Measurements from ENCODE around the gene TECRL.

TECRL gene

DNA sequence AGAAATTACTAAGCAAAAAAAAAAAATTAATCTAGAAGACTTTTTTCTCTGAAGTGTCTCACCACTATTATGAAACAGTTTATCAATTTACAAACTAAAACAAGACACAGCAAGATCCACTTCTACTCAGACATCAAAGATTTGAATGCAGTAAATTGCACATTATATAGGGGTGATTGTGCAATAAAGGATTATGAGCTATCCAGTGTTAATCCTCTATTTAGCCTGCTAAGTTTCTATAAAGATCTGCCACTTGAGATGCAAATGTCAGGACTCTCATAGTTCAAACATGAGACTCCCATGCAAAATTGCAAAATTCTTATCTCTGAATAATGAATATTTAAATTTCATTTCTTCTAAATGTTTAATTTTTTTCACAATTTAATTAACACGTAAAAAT is 2.2 kb downstream of the TECRL start:
- TF ChIP-seq ZNF561 (tag by site-specific recombination; IDR thresholded peaks at IDR 0.05; ENCODE audit: borderline replicate concordance): no peak
- no peak overlapping the region for H3K4me3 ChIP-seq (ENCODE audit: low read depth, low read length)
- no peaks in the 10 kb centered on the region for H3K36me3 ChIP-seq (ENCODE audit: control insufficient read depth in 2 of 2, insufficient read depth in 1 of 2, low read length in 2 of 2)
- no peaks in the 10 kb centered on the region for H3K9me3 ChIP-seq (ENCODE audit: control insufficient read depth, insufficient read depth, low read depth, low read length)
- POLR2A ChIA-PET: no interaction called here
- H3K4me1 ChIP-seq (ENCODE audit: control insufficient read depth, insufficient read depth, low read length): no peaks in the 10 kb centered on the region
- CTCF ChIA-PET: no interaction called here
- H3K27ac ChIP-seq (ENCODE audit: extremely low read depth, low read depth, low read length): no peak overlapping the region

DNA sequence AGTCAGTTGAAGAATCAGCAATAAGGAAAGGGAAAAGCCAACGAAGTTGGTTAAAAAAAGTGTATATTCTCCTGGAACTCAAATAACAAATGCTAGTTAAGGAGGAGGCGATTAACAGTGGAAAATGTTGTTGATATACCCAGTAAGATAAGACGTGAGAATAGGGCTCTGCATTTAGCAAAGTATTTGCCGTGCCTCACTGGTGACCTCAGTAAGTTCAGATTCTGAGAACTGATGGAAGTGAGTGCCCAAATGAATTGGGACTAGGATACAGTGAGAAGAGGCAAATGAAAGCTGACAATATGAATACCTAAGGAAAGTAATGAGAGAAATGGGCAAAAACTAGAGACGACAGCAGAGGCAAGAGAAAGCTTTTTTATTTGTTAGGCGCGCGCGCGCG is 3.5 kb downstream of the TECRL start:
- H3K27ac ChIP-seq (ENCODE audit: extremely low read depth, low read depth, low read length): no peak overlapping the region
- H3K36me3 ChIP-seq (ENCODE audit: control insufficient read depth in 2 of 2, insufficient read depth in 1 of 2, low read length in 2 of 2): no peaks in the 10 kb centered on the region
- TF ChIP-seq, protein P1, sequence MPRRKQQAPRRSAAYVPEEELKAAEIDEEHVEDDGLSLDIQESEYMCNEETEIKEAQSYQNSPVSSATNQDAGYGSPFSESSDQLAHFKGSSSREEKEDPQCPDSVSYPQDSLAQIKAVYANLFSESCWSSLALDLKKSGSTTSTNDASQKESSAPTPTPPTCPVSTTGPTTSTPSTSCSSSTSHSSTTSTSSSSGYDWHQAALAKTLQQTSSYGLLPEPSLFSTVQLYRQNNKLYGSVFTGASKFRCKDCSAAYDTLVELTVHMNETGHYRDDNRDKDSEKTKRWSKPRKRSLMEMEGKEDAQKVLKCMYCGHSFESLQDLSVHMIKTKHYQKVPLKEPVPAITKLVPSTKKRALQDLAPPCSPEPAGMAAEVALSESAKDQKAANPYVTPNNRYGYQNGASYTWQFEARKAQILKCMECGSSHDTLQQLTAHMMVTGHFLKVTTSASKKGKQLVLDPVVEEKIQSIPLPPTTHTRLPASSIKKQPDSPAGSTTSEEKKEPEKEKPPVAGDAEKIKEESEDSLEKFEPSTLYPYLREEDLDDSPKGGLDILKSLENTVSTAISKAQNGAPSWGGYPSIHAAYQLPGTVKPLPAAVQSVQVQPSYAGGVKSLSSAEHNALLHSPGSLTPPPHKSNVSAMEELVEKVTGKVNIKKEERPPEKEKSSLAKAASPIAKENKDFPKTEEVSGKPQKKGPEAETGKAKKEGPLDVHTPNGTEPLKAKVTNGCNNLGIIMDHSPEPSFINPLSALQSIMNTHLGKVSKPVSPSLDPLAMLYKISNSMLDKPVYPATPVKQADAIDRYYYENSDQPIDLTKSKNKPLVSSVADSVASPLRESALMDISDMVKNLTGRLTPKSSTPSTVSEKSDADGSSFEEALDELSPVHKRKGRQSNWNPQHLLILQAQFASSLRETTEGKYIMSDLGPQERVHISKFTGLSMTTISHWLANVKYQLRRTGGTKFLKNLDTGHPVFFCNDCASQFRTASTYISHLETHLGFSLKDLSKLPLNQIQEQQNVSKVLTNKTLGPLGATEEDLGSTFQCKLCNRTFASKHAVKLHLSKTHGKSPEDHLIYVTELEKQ (tag by site-specific recombination; IDR thresholded peaks at IDR 0.05; ENCODE audit: borderline replicate concordance): no peak
- TF ChIP-seq ZNF140 (tag by site-specific recombination; IDR thresholded peaks at IDR 0.05): no peak
- TF ChIP-seq ZIC2 (tag by site-specific recombination; IDR thresholded peaks at IDR 0.05): no peak
- TF ChIP-seq SP7 (tag by site-specific recombination; IDR thresholded peaks at IDR 0.05): no peak
- TF ChIP-seq ZNF223 (tag by site-specific recombination; IDR thresholded peaks at IDR 0.05): no peak
- TF ChIP-seq GLIS2 (tag by site-specific recombination; IDR thresholded peaks at IDR 0.05): no peak
- TF ChIP-seq ZNF350 (tag by site-specific recombination; IDR thresholded peaks at IDR 0.05): no peak
- TF ChIP-seq, protein P2, sequence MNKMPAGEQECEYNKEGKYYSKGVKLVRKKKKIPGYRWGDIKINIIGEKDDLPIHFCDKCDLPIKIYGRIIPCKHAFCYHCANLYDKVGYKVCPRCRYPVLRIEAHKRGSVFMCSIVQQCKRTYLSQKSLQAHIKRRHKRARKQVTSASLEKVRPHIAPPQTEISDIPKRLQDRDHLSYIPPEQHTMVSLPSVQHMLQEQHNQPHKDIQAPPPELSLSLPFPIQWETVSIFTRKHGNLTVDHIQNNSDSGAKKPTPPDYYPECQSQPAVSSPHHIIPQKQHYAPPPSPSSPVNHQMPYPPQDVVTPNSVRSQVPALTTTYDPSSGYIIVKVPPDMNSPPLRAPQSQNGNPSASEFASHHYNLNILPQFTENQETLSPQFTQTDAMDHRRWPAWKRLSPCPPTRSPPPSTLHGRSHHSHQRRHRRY (tag by site-specific recombination; IDR thresholded peaks at IDR 0.05): no peak
- TF ChIP-seq, protein P3, sequence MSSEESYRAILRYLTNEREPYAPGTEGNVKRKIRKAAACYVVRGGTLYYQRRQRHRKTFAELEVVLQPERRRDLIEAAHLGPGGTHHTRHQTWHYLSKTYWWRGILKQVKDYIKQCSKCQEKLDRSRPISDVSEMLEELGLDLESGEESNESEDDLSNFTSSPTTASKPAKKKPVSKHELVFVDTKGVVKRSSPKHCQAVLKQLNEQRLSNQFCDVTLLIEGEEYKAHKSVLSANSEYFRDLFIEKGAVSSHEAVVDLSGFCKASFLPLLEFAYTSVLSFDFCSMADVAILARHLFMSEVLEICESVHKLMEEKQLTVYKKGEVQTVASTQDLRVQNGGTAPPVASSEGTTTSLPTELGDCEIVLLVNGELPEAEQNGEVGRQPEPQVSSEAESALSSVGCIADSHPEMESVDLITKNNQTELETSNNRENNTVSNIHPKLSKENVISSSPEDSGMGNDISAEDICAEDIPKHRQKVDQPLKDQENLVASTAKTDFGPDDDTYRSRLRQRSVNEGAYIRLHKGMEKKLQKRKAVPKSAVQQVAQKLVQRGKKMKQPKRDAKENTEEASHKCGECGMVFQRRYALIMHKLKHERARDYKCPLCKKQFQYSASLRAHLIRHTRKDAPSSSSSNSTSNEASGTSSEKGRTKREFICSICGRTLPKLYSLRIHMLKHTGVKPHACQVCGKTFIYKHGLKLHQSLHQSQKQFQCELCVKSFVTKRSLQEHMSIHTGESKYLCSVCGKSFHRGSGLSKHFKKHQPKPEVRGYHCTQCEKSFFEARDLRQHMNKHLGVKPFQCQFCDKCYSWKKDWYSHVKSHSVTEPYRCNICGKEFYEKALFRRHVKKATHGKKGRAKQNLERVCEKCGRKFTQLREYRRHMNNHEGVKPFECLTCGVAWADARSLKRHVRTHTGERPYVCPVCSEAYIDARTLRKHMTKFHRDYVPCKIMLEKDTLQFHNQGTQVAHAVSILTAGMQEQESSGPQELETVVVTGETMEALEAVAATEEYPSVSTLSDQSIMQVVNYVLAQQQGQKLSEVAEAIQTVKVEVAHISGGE (tag by site-specific recombination; conservative IDR thresholded peaks at IDR 0.05; ENCODE audit: low read depth): no peak
- no peak for TF ChIP-seq ZNF555 (tag by site-specific recombination; conservative IDR thresholded peaks at IDR 0.05)
- no peak for TF ChIP-seq OSR2 (tag by site-specific recombination; IDR thresholded peaks at IDR 0.05)
- H3K4me1 ChIP-seq (ENCODE audit: control insufficient read depth, insufficient read depth, low read length): no peaks in the 10 kb centered on the region
- H3K4me3 ChIP-seq (ENCODE audit: low read depth, low read length): no peak overlapping the region
- ChIA-PET POLR2A (no interaction called here), CTCF (interaction anchor here (0.6 to 0.9 kb wide), 2 partner anchors 14 to 134 kb away, joined by 3 read pairs; no protein-coding TSS in a partner anchor)
- H3K9me3 ChIP-seq (ENCODE audit: control insufficient read depth, insufficient read depth, low read depth, low read length): no peaks in the 10 kb centered on the region

DNA sequence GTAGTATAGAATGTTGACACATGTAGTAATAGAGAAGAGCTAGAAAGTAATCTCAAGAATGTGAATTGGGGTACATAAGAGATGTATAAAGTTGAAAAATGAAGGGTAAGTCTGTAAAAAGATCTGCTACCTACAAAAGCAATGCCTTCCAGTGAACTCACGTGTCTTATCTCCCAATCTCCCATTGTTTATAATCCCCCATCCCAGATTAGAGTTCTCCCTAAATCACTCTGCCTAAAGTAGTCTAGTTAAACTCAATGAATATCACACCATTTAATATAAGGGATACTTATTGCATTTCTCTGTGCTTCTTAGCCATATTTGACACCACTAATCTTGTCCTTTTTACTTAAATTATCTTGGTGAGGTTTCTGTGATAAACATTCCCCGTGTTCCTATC is 6.6 kb downstream of the TECRL start:
- Histone ChIP-seq H3K27ac (ENCODE audit: extremely low read depth, low read depth, low read length) (no peak overlapping the region), H3K36me3 (ENCODE audit: control insufficient read depth in 2 of 2, insufficient read depth in 1 of 2, low read length in 2 of 2) (no peaks in the 10 kb centered on the region), H3K9me3 (ENCODE audit: control insufficient read depth, insufficient read depth, low read depth, low read length) (no peaks in the 10 kb centered on the region), H3K4me1 (ENCODE audit: control insufficient read depth, insufficient read depth, low read length) (no peaks in the 10 kb centered on the region), H3K4me3 (ENCODE audit: low read depth, low read length) (no peak overlapping the region)
- ChIA-PET CTCF (no interaction called here), POLR2A (interaction anchor here (0.6 kb wide), 1 partner anchor 115 kb away, joined by 5 read pairs; no protein-coding TSS in a partner anchor)
- TF ChIP-seq MYNN (tag by site-specific recombination; IDR thresholded peaks at IDR 0.05; ENCODE audit: borderline replicate concordance) (no peak), ZNF791 (tag by site-specific recombination; IDR thresholded peaks at IDR 0.05) (no peak), ZEB2 (tag by site-specific recombination; IDR thresholded peaks at IDR 0.05) (no peak), ZNF114 (tag by site-specific recombination; IDR thresholded peaks at IDR 0.05) (no peak), ZNF658 (tag by site-specific recombination; IDR thresholded peaks at IDR 0.05) (no peak), ZNF473 (tag by site-specific recombination; IDR thresholded peaks at IDR 0.05) (no peak), ZNF366 (tag by site-specific recombination; conservative IDR thresholded peaks at IDR 0.05) (no peak)
